HEK293T (cell line): Measurements from ENCODE around the gene LRRC17.

Experiments
- ARNT ChIP-seq: fragments of 450-650 bp; IDR thresholded peaks from 2 replicates; pipeline ENCODE4 v1.6.1; 2017; ENCODE audit warnings: mild to moderate bottlenecking
- BHLHE40 ChIP-seq: fragments of 450-650 bp; IDR thresholded peaks from 2 replicates; pipeline ENCODE4 v1.6.1; 2016; ENCODE audit warnings: mild to moderate bottlenecking, moderate library complexity, borderline replicate concordance
- FOXM1 ChIP-seq: fragments of 450-650 bp; IDR thresholded peaks from 2 replicates; pipeline ENCODE4 v1.6.1; 2017; ENCODE audit warnings: mild to moderate bottlenecking, borderline replicate concordance
- HDGF ChIP-seq: fragments of 450-650 bp; IDR thresholded peaks from 2 replicates; pipeline ENCODE4 v1.6.1; 2017; ENCODE audit warnings: antibody characterized with exemption, borderline replicate concordance
- NFRKB ChIP-seq: fragments of 450-650 bp; IDR thresholded peaks from 2 replicates; pipeline ENCODE4 v1.6.1; 2016; ENCODE audit warnings: mild to moderate bottlenecking, moderate library complexity
- SP1 ChIP-seq: fragments of 450-650 bp; IDR thresholded peaks from 2 replicates; pipeline ENCODE4 v1.6.1; 2017
- TARDBP ChIP-seq: fragments of 450-650 bp; IDR thresholded peaks from 2 replicates; pipeline ENCODE4 v1.6.1; 2016

DNA sequence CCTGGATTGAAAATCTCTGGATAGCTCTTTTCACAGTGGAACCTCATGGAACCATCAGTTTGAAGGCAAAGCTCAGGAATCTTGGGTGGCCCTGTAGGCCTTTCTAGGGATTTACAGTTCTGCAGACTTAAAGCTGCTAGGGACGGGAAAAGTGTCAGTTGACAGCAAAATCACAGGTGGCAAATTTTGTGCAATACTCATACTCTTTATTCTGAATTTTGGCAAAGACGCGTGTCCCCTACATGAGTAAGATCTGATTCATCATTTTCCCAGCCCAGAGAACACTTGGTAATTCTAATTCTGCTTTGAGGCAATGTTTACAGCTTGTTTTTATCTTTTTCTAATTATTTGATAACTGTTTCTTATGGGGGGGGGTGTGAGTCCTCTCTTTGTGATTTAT lies 3.6 kb downstream of the LRRC17 start:
- TF ChIP-seq FOXM1 (no peak), BHLHE40 (no peak), HDGF (no peak), TARDBP (no peak), NFRKB (no peak), SP1 (no peak), ARNT (no peak)
